Natural killer cell (primary cell): ENCODE measurements around the gene MCEMP1. TPM values are rescaled to one million over a fixed set of nuclear protein-coding genes. Genes with fewer than 3 reads are reported as not detected.

ENCODE experiments used
- ATAC-seq, 3 donors: fragments of 150-1000 bp in 2 of 3; fragments of 200-7000 bp in 1 of 3; cut with Tn5 transposase; 1 replicate in 1 of 3; 2 replicates in 2 of 3; pipeline ENCODE4 v1.10.0; 2021; ENCODE audit warnings: mild to moderate bottlenecking in 2 of 3, moderate library complexity in 2 of 3
- DNase-seq, 2 donors: peaks; one replicate each; pipeline versions ENCODE4 v3.0.0 to v3.0.0-alpha.2; 2013 to 2021; ENCODE audit warnings: mixed read lengths in 1 of 2
- H3K27ac ChIP-seq: one replicate; pipeline ENCODE4 v1.5.1; 2013; ENCODE audit warnings: mild to moderate bottlenecking, low read length
- H3K27me3 ChIP-seq: one replicate; pipeline ENCODE4 v1.6.1; 2013; ENCODE audit warnings: low read length; ENCODE audit not compliant: control insufficient read depth, insufficient read depth
- H3K36me3 ChIP-seq: one replicate; pipeline ENCODE4 v1.6.1; 2013; ENCODE audit warnings: low read length; ENCODE audit not compliant: control insufficient read depth, insufficient read depth
- H3K4me1 ChIP-seq: one replicate; pipeline ENCODE4 v1.6.1; 2013; ENCODE audit warnings: low read length; ENCODE audit not compliant: control insufficient read depth, insufficient read depth
- H3K4me3 ChIP-seq: one replicate; pipeline ENCODE4 v1.5.1; 2013; ENCODE audit warnings: low read length
- H3K9me3 ChIP-seq: one replicate; pipeline ENCODE4 v1.6.1; 2013; ENCODE audit warnings: low read length; ENCODE audit not compliant: control insufficient read depth, insufficient read depth
- H3K27ac Mint-ChIP-seq, 2 donors: one replicate each; pipeline ENCODE4 v1.8.0; 2022; ENCODE audit warnings: mild to moderate bottlenecking in 2 of 2, mixed read lengths in 2 of 2, moderate library complexity in 1 of 2
- H3K27me3 Mint-ChIP-seq, 2 donors: one replicate each; pipeline ENCODE4 v1.8.0; 2022; ENCODE audit warnings: low read depth in 2 of 2, mixed read lengths in 2 of 2
- H3K36me3 Mint-ChIP-seq: one replicate; pipeline ENCODE4 v1.8.0; 2022; ENCODE audit warnings: mixed read lengths
- H3K4me1 Mint-ChIP-seq, 2 donors: one replicate each; pipeline ENCODE4 v1.8.0; 2022; ENCODE audit warnings: mixed read lengths in 2 of 2
- H3K4me3 Mint-ChIP-seq: one replicate; pipeline ENCODE4 v1.8.0; 2022; ENCODE audit warnings: mild to moderate bottlenecking, moderate library complexity, mixed read lengths
- H3K9me3 Mint-ChIP-seq, 2 donors: one replicate each; pipeline ENCODE4 v1.8.0; 2022; ENCODE audit warnings: mixed read lengths in 2 of 2
- CTCF ChIP-seq: fragments of 200-600 bp; IDR thresholded peaks from one replicate; pipeline ENCODE4 v1.8.0; 2022; ENCODE audit warnings: antibody characterized with exemption
- WGBS: methylation state at CpG from one replicate; pipeline ENCODE4 v1.1.7; 2013; ENCODE audit warnings: missing lambda C conversion rate; ENCODE audit not compliant: insufficient coverage; 5-methylcytosine and 5-hydroxymethylcytosine counted together
- intact Hi-C: fragments of 100-400 bp; cut with micrococcal nuclease; formaldehyde crosslinking; loops from one replicate; pipeline ENCODE4 v1.14.2; 2022
- total RNA-seq, 4 donors: library from RNA; stranded (reverse); fragments of 120-200 nt in 1 of 4; gene quantifications; one replicate each; pipeline versions ENCODE4 v1.2.3 to v1.2.4, GENCODE V29; 2013 to 2022

The MCEMP1 gene
- total RNA-seq, 3 donors from 2014 or later (not counting 1 experiment from before 2014, with no cell fraction given): 0.59 to 4.8 (median 1.8) TPM

- no peak overlapping the region for H3K4me3 Mint-ChIP-seq
- no peaks in the 10 kb centered on the region for H3K36me3 Mint-ChIP-seq
- ATAC-seq: no peak
- peaks cover 5 to 10% of the 10 kb centered on the region in 2 donors for H3K4me1 Mint-ChIP-seq
- TF ChIP-seq CTCF: no peak
- no peak overlapping the region for H3K27ac ChIP-seq
- peaks cover 25% of the 10 kb centered on the region for H3K4me1 ChIP-seq
- no peaks in the 10 kb centered on the region for H3K27me3 Mint-ChIP-seq
- no peaks in the 10 kb centered on the region for H3K9me3 ChIP-seq
- no peak overlapping the region for H3K4me3 ChIP-seq
- no peaks in the 10 kb centered on the region for H3K9me3 Mint-ChIP-seq
- no peak for DNase-seq
- H3K27ac Mint-ChIP-seq: no peak overlapping the region
- no peaks in the 10 kb centered on the region for H3K36me3 ChIP-seq
- H3K27me3 ChIP-seq: no peaks in the 10 kb centered on the region
- intact Hi-C loops: no loop called here
- 89% methylated on average over 6 of the region's 8 CpGs for WGBS
These were observed 22.5 kb upstream of the MCEMP1 start for GRCh38 chr19:7654401-7654800.

DNA sequence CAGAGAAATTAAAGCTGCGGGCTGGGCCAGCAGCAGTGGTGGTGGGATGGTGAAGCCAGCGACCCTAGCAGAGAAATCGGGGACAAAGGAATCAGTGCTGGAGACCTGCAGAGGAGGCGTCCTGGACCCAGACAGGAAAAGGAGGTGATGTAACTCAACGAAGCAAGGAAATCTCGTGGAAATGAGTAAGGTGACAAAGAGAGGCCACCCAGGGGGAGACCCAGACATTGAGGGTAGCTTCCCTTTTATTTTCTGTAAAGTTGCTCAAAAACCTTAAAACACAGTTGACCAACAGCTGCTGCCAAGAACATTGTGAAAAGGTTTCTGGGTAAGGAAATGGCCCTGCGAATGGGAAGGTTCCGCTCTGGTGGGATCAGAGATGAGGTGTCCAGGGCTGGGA is 21.3 kb upstream of the MCEMP1 start:
- TF ChIP-seq CTCF: no peak
- Histone ChIP-seq H3K27me3 (no peaks in the 10 kb centered on the region), H3K4me1 (peaks cover 25% of the 10 kb centered on the region), H3K9me3 (no peaks in the 10 kb centered on the region), H3K36me3 (no peaks in the 10 kb centered on the region), H3K27ac (no peak overlapping the region), H3K4me3 (no peak overlapping the region)
- H3K27ac Mint-ChIP-seq: peak overlapping the region in 1 of 2 donors; percentile 72
- DNase-seq (no peak), ATAC-seq (no peak)
- no peaks in the 10 kb centered on the region for H3K27me3 Mint-ChIP-seq
- no peaks in the 10 kb centered on the region for H3K36me3 Mint-ChIP-seq
- intact Hi-C loops: no loop called here
- H3K4me3 Mint-ChIP-seq: no peak overlapping the region
- peaks cover 5 to 10% of the 10 kb centered on the region in 2 donors for H3K4me1 Mint-ChIP-seq
- 68% methylated on average over 8 of the region's 8 CpGs for WGBS
- H3K9me3 Mint-ChIP-seq: no peaks in the 10 kb centered on the region

DNA sequence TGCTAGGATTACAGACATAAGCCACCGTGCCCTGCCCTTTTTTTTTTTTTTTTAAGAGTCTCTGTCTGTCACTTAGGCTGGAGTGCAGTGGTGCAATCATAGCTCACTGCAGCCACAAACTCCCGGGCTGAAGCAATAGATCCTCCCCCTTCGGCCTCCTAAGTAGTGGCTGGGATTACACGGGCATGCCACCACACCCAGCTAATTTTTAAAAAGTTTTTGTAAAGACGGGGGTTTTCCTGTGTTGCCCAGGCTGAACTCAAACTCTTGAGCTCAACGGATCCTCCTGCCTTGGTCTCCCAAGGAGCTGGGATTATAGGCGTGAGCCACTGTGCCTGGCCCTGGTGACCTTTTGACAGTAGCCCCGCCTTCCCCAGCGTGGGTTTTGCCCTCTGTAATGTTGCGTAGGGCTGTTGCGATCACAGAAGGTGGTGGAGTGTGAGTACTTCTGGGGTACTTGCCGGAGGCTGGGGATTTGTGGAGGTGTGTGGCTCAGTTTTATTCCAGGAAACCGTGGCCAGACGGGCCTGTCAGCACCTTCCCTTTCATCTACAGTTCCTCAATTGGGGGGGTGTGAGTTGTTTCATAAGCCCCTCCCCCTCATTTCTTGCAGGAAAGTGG is 19.6 kb upstream of the MCEMP1 start:
- peaks cover 3 to 8% of the 10 kb centered on the region in 2 donors for H3K4me1 Mint-ChIP-seq
- DNase-seq (peak in 1 of 2 donors; percentile 41), ATAC-seq (peak; percentile 44 to 51 (median 49))
- no peaks in the 10 kb centered on the region for H3K36me3 Mint-ChIP-seq
- no peaks in the 10 kb centered on the region for H3K9me3 Mint-ChIP-seq
- no peaks in the 10 kb centered on the region for H3K36me3 ChIP-seq
- H3K27me3 Mint-ChIP-seq: no peaks in the 10 kb centered on the region
- H3K27ac ChIP-seq: peak overlapping the region; percentile 34
- H3K4me3 Mint-ChIP-seq: no peak overlapping the region
- H3K4me1 ChIP-seq: peaks cover 19% of the 10 kb centered on the region
- WGBS: 46% methylated on average over 12 of the region's 14 CpGs
- no peaks in the 10 kb centered on the region for H3K9me3 ChIP-seq
- no peak overlapping the region for H3K27ac Mint-ChIP-seq
- intact Hi-C loops: no loop called here
- no peak overlapping the region for H3K4me3 ChIP-seq
- TF ChIP-seq CTCF: no peak
- no peaks in the 10 kb centered on the region for H3K27me3 ChIP-seq

DNA sequence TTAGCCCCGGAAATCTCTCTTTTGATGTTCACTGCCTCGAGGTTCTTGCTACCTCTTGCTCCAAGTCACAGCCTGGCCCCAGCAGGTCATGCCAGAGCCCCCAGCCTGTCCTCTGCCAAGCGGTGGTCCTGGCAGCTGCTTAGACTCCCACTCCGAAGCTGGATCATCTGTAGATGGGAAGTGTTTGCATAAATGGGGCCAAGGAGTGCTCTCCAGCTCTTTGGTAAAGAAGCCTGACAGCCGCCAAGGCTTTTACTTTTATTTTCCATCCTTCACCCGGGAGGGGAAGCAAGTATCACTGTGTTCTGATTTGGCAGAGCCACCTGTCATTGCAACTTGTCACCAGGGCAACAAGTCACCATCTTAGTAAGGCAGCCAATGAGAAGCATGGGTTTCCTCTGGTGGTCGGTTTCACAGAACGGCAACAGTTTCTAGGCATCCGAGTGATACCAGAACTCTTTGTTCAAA is 18.6 kb upstream of the MCEMP1 start:
- Histone ChIP-seq H3K9me3 (no peaks in the 10 kb centered on the region), H3K4me1 (peaks cover 15% of the 10 kb centered on the region), H3K4me3 (no peak overlapping the region), H3K27ac (peak overlapping the region; percentile 24), H3K36me3 (no peaks in the 10 kb centered on the region), H3K27me3 (no peaks in the 10 kb centered on the region)
- 29% methylated on average over 9 of the region's 9 CpGs for WGBS
- Mint-ChIP-seq H3K4me1 (no peaks in the 10 kb centered on the region), H3K27me3 (no peaks in the 10 kb centered on the region), H3K36me3 (no peaks in the 10 kb centered on the region), H3K9me3 (no peaks in the 10 kb centered on the region), H3K4me3 (no peak overlapping the region), H3K27ac (no peak overlapping the region)
- peak in 2 of 3 donors; percentile 42 to 54 for ATAC-seq
- peak in 1 of 2 donors; percentile 75 for DNase-seq
- no peak for TF ChIP-seq CTCF
- intact Hi-C loops: no loop called here
